ENCODE results near the gene DPPA5. TPM values are rescaled to one million over a fixed set of nuclear protein-coding genes. Genes with fewer than 3 reads are reported as not detected.
A peak's percentile ranks its signal among the peaks of the same experiment; 100 is the strongest.

DPPA5 gene
- total and polyA plus RNA-seq, 9 of the 15 experiments (the other 6 are each of a cell fraction or from before 2014, with no cell fraction given), result not detected

DNA sequence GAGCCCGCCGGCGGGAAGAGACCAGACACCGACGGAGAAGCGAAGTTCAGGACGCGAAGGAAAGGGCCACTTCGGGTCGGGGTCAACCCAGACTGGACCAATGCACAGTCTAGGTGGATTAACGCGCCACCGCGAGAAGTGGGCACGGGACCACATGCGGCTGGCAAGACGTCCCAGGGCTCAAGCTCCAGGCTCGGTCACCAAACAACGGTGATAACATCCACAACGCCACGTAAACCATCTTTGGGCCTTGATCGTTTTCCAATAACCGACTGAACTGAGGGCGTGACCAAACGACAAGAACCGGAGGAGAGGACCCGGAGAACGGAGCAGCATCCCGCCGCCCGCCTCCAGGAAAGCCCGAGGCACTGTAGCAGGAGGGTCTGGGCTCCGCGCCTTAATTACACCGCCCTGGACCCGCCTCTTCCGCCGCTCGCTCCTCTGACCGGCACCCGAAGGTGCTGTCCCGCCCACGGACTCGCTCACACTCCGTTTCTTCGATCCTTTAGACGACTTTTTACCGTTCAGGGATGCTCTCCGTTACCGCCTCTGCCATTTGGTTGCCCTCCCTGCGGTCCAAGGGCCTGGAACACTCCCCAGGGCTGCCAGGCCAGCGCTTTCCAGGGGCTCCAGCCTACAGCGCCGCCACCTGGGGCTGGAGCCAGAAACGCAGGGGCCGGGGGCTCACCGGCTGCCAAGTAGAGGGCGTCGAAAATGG is 44.1 kb downstream of the DPPA5 start (continued):
- TF ChIP-seq, protein P1, sequence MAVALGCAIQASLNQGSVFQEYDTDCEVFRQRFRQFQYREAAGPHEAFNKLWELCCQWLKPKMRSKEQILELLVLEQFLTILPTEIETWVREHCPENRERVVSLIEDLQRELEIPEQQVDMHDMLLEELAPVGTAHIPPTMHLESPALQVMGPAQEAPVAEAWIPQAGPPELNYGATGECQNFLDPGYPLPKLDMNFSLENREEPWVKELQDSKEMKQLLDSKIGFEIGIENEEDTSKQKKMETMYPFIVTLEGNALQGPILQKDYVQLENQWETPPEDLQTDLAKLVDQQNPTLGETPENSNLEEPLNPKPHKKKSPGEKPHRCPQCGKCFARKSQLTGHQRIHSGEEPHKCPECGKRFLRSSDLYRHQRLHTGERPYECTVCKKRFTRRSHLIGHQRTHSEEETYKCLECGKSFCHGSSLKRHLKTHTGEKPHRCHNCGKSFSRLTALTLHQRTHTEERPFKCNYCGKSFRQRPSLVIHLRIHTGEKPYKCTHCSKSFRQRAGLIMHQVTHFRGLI (CRISPR knock-in tag; IDR thresholded peaks at IDR 0.05), result peak; percentile 95; the same call in 1 of the 2 replicates
- TF ChIP-seq, protein P2, sequence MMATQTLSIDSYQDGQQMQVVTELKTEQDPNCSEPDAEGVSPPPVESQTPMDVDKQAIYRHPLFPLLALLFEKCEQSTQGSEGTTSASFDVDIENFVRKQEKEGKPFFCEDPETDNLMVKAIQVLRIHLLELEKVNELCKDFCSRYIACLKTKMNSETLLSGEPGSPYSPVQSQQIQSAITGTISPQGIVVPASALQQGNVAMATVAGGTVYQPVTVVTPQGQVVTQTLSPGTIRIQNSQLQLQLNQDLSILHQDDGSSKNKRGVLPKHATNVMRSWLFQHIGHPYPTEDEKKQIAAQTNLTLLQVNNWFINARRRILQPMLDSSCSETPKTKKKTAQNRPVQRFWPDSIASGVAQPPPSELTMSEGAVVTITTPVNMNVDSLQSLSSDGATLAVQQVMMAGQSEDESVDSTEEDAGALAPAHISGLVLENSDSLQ (IDR thresholded peaks at IDR 0.05), result peak; percentile 65
- TF ChIP-seq SIRT6 (IDR thresholded peaks at IDR 0.05; ENCODE audit: low read depth, low read length) (no peak), NFRKB (IDR thresholded peaks at IDR 0.05; ENCODE audit: low read depth) (0 out of 2 replicates have a peak, but pooled peaks have one; percentile 58), SPI1 (IDR thresholded peaks at IDR 0.05; ENCODE audit: borderline replicate concordance, low read depth, low read length) (no peak), KAT8 (IDR thresholded peaks at IDR 0.05; ENCODE audit: low read depth) (no peak), BRD9 (IDR thresholded peaks at IDR 0.05; ENCODE audit: low read depth, partially characterized antibody) (peak; percentile 22), ZNF347 (CRISPR knock-in tag; IDR thresholded peaks at IDR 0.05; ENCODE audit: low read depth) (no peak), MEF2A (IDR thresholded peaks at IDR 0.05; ENCODE audit: control insufficient read depth, low read depth, low read length) (no peak), ARHGAP35 (IDR thresholded peaks at IDR 0.05; ENCODE audit: partially characterized antibody) (no peak)
- TF ChIP-seq, protein P3, sequence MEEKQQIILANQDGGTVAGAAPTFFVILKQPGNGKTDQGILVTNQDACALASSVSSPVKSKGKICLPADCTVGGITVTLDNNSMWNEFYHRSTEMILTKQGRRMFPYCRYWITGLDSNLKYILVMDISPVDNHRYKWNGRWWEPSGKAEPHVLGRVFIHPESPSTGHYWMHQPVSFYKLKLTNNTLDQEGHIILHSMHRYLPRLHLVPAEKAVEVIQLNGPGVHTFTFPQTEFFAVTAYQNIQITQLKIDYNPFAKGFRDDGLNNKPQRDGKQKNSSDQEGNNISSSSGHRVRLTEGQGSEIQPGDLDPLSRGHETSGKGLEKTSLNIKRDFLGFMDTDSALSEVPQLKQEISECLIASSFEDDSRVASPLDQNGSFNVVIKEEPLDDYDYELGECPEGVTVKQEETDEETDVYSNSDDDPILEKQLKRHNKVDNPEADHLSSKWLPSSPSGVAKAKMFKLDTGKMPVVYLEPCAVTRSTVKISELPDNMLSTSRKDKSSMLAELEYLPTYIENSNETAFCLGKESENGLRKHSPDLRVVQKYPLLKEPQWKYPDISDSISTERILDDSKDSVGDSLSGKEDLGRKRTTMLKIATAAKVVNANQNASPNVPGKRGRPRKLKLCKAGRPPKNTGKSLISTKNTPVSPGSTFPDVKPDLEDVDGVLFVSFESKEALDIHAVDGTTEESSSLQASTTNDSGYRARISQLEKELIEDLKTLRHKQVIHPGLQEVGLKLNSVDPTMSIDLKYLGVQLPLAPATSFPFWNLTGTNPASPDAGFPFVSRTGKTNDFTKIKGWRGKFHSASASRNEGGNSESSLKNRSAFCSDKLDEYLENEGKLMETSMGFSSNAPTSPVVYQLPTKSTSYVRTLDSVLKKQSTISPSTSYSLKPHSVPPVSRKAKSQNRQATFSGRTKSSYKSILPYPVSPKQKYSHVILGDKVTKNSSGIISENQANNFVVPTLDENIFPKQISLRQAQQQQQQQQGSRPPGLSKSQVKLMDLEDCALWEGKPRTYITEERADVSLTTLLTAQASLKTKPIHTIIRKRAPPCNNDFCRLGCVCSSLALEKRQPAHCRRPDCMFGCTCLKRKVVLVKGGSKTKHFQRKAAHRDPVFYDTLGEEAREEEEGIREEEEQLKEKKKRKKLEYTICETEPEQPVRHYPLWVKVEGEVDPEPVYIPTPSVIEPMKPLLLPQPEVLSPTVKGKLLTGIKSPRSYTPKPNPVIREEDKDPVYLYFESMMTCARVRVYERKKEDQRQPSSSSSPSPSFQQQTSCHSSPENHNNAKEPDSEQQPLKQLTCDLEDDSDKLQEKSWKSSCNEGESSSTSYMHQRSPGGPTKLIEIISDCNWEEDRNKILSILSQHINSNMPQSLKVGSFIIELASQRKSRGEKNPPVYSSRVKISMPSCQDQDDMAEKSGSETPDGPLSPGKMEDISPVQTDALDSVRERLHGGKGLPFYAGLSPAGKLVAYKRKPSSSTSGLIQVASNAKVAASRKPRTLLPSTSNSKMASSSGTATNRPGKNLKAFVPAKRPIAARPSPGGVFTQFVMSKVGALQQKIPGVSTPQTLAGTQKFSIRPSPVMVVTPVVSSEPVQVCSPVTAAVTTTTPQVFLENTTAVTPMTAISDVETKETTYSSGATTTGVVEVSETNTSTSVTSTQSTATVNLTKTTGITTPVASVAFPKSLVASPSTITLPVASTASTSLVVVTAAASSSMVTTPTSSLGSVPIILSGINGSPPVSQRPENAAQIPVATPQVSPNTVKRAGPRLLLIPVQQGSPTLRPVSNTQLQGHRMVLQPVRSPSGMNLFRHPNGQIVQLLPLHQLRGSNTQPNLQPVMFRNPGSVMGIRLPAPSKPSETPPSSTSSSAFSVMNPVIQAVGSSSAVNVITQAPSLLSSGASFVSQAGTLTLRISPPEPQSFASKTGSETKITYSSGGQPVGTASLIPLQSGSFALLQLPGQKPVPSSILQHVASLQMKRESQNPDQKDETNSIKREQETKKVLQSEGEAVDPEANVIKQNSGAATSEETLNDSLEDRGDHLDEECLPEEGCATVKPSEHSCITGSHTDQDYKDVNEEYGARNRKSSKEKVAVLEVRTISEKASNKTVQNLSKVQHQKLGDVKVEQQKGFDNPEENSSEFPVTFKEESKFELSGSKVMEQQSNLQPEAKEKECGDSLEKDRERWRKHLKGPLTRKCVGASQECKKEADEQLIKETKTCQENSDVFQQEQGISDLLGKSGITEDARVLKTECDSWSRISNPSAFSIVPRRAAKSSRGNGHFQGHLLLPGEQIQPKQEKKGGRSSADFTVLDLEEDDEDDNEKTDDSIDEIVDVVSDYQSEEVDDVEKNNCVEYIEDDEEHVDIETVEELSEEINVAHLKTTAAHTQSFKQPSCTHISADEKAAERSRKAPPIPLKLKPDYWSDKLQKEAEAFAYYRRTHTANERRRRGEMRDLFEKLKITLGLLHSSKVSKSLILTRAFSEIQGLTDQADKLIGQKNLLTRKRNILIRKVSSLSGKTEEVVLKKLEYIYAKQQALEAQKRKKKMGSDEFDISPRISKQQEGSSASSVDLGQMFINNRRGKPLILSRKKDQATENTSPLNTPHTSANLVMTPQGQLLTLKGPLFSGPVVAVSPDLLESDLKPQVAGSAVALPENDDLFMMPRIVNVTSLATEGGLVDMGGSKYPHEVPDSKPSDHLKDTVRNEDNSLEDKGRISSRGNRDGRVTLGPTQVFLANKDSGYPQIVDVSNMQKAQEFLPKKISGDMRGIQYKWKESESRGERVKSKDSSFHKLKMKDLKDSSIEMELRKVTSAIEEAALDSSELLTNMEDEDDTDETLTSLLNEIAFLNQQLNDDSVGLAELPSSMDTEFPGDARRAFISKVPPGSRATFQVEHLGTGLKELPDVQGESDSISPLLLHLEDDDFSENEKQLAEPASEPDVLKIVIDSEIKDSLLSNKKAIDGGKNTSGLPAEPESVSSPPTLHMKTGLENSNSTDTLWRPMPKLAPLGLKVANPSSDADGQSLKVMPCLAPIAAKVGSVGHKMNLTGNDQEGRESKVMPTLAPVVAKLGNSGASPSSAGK (IDR thresholded peaks at IDR 0.05), result peak; percentile 89
- TF ChIP-seq, protein P4, sequence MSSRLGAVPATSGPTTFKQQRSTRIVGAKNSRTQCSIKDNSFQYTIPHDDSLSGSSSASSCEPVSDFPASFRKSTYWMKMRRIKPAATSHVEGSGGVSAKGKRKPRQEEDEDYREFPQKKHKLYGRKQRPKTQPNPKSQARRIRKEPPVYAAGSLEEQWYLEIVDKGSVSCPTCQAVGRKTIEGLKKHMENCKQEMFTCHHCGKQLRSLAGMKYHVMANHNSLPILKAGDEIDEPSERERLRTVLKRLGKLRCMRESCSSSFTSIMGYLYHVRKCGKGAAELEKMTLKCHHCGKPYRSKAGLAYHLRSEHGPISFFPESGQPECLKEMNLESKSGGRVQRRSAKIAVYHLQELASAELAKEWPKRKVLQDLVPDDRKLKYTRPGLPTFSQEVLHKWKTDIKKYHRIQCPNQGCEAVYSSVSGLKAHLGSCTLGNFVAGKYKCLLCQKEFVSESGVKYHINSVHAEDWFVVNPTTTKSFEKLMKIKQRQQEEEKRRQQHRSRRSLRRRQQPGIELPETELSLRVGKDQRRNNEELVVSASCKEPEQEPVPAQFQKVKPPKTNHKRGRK (tag; IDR thresholded peaks at IDR 0.05), result no peak

Measured in K562 (cell line).